ENCODE measurements around the gene RGS3. TPM values are rescaled to one million over a fixed set of nuclear protein-coding genes. Genes with fewer than 3 reads are reported as not detected.

RGS3 gene
- total RNA-seq, 1 experiment from 2014 or later = 39.4 TPM

- TF ChIP-seq ZBTB33 (IDR thresholded peaks at IDR 0.05; ENCODE audit: extremely low read depth, insufficient replicate concordance, low read length) = no peak
Observed at GRCh38 chr9:113602126-113603047, 138.9 kb downstream of the RGS3 start (continued).

- Histone ChIP-seq H3K27me3 (ENCODE audit: insufficient read depth, low read length) (no peaks in the 10 kb centered on the region), H4K20me1 (ENCODE audit: insufficient read depth) (no peaks in the 10 kb centered on the region), H2AFZ (ENCODE audit: low read depth, low read length, poor library complexity, severe bottlenecking) (no peak overlapping the region), H3K9me2 (ENCODE audit: insufficient read depth) (no peaks in the 10 kb centered on the region), H3K9me3 (ENCODE audit: control insufficient read depth in 1 of 2, insufficient read depth in 1 of 2, low read depth in 1 of 2, low read length in 2 of 2) (no peaks in the 10 kb centered on the region), H3K79me2 (ENCODE audit: insufficient read depth, low read length) (no peaks in the 10 kb centered on the region), H3K27ac (ENCODE audit: low read depth, low read length) (peak overlapping the region; percentile 48; the same call in 1 of the 2 replicates), H3K4me1 (ENCODE audit: control insufficient read depth in 1 of 2, insufficient read depth in 2 of 2, low read length in 2 of 2) (peaks cover 20 to 43% of the 10 kb centered on the region in 2 experiments), H3K36me3 (ENCODE audit: control insufficient read depth in 1 of 2, insufficient read depth in 2 of 2, low read length in 2 of 2) (no peaks in the 10 kb centered on the region), H3K4me2 (ENCODE audit: low read length) (peak overlapping the region; percentile 80), H3K9ac (ENCODE audit: low read length) (peak overlapping the region; percentile 59; the same call in 1 of the 2 replicates), H3K4me3 (replicated peaks in 1 of 2; ENCODE audit: low read depth in 1 of 2, low read length in 2 of 2) (no peak overlapping the region)
- RAD21 ChIA-PET (ENCODE audit: low non-redundant PET in 1 of 2, low total read pairs in 2 of 2, uncharacterized antibody in 2 of 2, unreplicated experiment in 2 of 2) = interaction anchor here (0.7 to 1.1 kb wide), 2 partner anchors 12 to 55 kb away, joined by 4 to 5 read pairs; no protein-coding TSS in a partner anchor
- POLR2A ChIA-PET = interaction anchor here (0.8 to 1.6 kb wide), 4 partner anchors 10 to 55 kb away, joined by 3 to 12 read pairs (median 4); no protein-coding TSS in a partner anchor
- intact Hi-C loops (cut with micrococcal nuclease) = no loop called here
- CTCF ChIA-PET = interaction anchor here (1.3 to 3.9 kb wide), 4 partner anchors 9 to 55 kb away, joined by 3 to 23 read pairs (median 8); no protein-coding TSS in a partner anchor
- no TSS peak for BruUV-seq (replicated peaks)
- DNase-seq (ENCODE audit: low read depth, low spot score) (no peak), ATAC-seq (no peak)
- TF ChIP-seq EZH2phosphoT487 (IDR thresholded peaks at IDR 0.05; ENCODE audit: borderline replicate concordance) = no peak
- no peak for TF ChIP-seq CBX3 (IDR thresholded peaks at IDR 0.05; ENCODE audit: low read depth)
- TF ChIP-seq REST (IDR thresholded peaks at IDR 0.05; ENCODE audit: low read depth) = no peak
- TF ChIP-seq RAD21 (IDR thresholded peaks at IDR 0.05; ENCODE audit: low read depth) = no peak
- no peak for TF ChIP-seq ATF3 (IDR thresholded peaks at IDR 0.05)
- no peak for TF ChIP-seq CTCF (IDR thresholded peaks at IDR 0.05 in 2 of 3, conservative IDR thresholded peaks at IDR 0.05 in 1 of 3; ENCODE audit: borderline replicate concordance in 1 of 3, insufficient read depth in 1 of 3, low read depth in 2 of 3, low read length in 2 of 3)
Observed at GRCh38 chr9:113603048-113603375, 139.5 kb downstream of the RGS3 start.
